Lung (tissue), 12 donors: ENCODE results near the gene MT3. TPM values are rescaled to one million over a fixed set of nuclear protein-coding genes. Genes with fewer than 3 reads are reported as not detected.

Experiments
- ATAC-seq: fragments of 200-7000 bp; cut with Tn5 transposase; one replicate; pipeline ENCODE4 v1.9.1; 2020; ENCODE audit warnings: moderate number of reproducible peaks; ENCODE audit not compliant: insufficient read depth, low FRiP score
- DNase-seq, 3 donors: peaks; one replicate each; pipeline ENCODE4 v3.0.0-alpha.2; 2013 to 2017
- H3K27ac ChIP-seq, 2 donors: one replicate each; pipeline ENCODE4 v1.5.1; 2013; ENCODE audit warnings: mild to moderate bottlenecking in 2 of 2, moderate library complexity in 2 of 2, control low read depth in 1 of 2, inconsistent platforms in 1 of 2, low read depth in 1 of 2, low read length in 1 of 2
- H3K27me3 ChIP-seq, 3 donors: one replicate each; pipeline ENCODE4 v1.5.1; 2013; ENCODE audit warnings: low read length in 2 of 3; ENCODE audit not compliant: control insufficient read depth in 3 of 3, insufficient read depth in 3 of 3
- H3K36me3 ChIP-seq, 4 donors: one replicate each; pipeline ENCODE4 v1.5.1; 2013; ENCODE audit warnings: low read length in 4 of 4, mild to moderate bottlenecking in 1 of 4, moderate library complexity in 1 of 4; ENCODE audit not compliant: control insufficient read depth in 4 of 4, insufficient read depth in 4 of 4
- H3K4me1 ChIP-seq, 5 donors: one replicate each; pipeline ENCODE4 v1.5.1; 2013; ENCODE audit warnings: low read length in 5 of 5, mild to moderate bottlenecking in 2 of 5, moderate library complexity in 1 of 5; ENCODE audit not compliant: control insufficient read depth in 5 of 5, insufficient read depth in 5 of 5
- H3K4me3 ChIP-seq: one replicate; pipeline ENCODE4 v1.5.1; 2013; ENCODE audit warnings: mild to moderate bottlenecking, control low read depth, moderate library complexity
- H3K9ac ChIP-seq, 2 donors: one replicate each; pipeline ENCODE4 v1.5.1; 2013; ENCODE audit warnings: low read length in 2 of 2, control low read depth in 1 of 2; ENCODE audit not compliant: insufficient read depth in 1 of 2
- H3K9me3 ChIP-seq, 4 donors: one replicate each; pipeline ENCODE4 v1.5.1; 2013; ENCODE audit warnings: low read length in 3 of 4, mild to moderate bottlenecking in 1 of 4, moderate library complexity in 1 of 4; ENCODE audit not compliant: control insufficient read depth in 4 of 4, insufficient read depth in 3 of 4
- CTCF ChIP-seq: IDR thresholded peaks from 2 replicates; pipeline ENCODE4 v1.5.1; 2012; ENCODE audit warnings: mild to moderate bottlenecking; ENCODE audit errors: control extremely low read depth, extremely low read depth
- WGBS, 2 donors: extraction: QIAGEN DNeasy Blood & Tissue Kit; methylation state at CpG; one replicate each; pipeline ENCODE4 v1.1.7; 2013; 5-methylcytosine and 5-hydroxymethylcytosine counted together
- polyA plus RNA-seq, 2 donors: library from polyadenylated mRNA; stranded (reverse); fragments of 200-250 nt; gene quantifications; one replicate each; pipeline ENCODE4 v1.2.1, GENCODE V29; 2013
- total RNA-seq, 2 donors: library from RNA; depleted of rRNA in 1 of 2; stranded (reverse); fragments of >200 nt in 1 of 2; gene quantifications; one replicate each; pipeline ENCODE4 v1.2.1, GENCODE V29; 2014 to 2021
- donor health status: control.
- donor health status: control.
- donor health status: Bipolar disorder and iron deficiency.
- donor health status: healthy.
- donor health status: DM: yes; HTN: yes; CAD: no.

Gene MT3
- total and polyA plus RNA-seq, 4 donors = 1.3 to 4.4 TPM; not detected in 2

GRCh38 chr16:56594292-56594619, 4.9 kb downstream of the MT3 start:
- H3K4me3 ChIP-seq = no peak overlapping the region
- H3K9me3 ChIP-seq = no peaks in the 10 kb centered on the region
- no peaks in the 10 kb centered on the region for H3K36me3 ChIP-seq
- TF ChIP-seq CTCF = no peak
- DNase-seq = no peak
- peaks cover 5 to 19% (median 10%) of the 10 kb centered on the region in 3 donors for H3K27me3 ChIP-seq
- no peak overlapping the region for H3K9ac ChIP-seq
- ATAC-seq = no peak
- H3K27ac ChIP-seq = no peak overlapping the region
- 87 to 96% methylated on average over 5 of the region's 5 CpGs for WGBS, 2 donors
- H3K4me1 ChIP-seq = peaks cover 0 to 5% (median 0%) of the 10 kb centered on the region in 5 donors

- no peaks in the 10 kb centered on the region for H3K9me3 ChIP-seq
- DNase-seq (peak in 2 of 3 donors; percentile 47 to 51), ATAC-seq (peak; percentile 50)
- H3K36me3 ChIP-seq = no peaks in the 10 kb centered on the region
- TF ChIP-seq CTCF = peak; percentile 41
- H3K4me3 ChIP-seq = no peak overlapping the region
- no peak overlapping the region for H3K9ac ChIP-seq
- 33 to 36% methylated on average over 8 of the region's 8 CpGs for WGBS, 2 donors
- H3K27me3 ChIP-seq = peaks cover 0 to 7% (median 2%) of the 10 kb centered on the region in 3 donors
- no peak overlapping the region for H3K27ac ChIP-seq
- H3K4me1 ChIP-seq = peaks cover 0 to 1% (median 0%) of the 10 kb centered on the region in 5 donors
Observed at GRCh38 chr16:56600398-56600999, 11.2 kb downstream of the MT3 start.

GRCh38 chr16:56601325-56601724, 12.0 kb downstream of the MT3 start:
- 72 to 73% methylated on average over 9 of the region's 9 CpGs for whole genome bisulfite sequencing, 2 donors
- no peak overlapping the region for H3K4me3 ChIP-seq
- TF ChIP-seq CTCF = no peak
- ATAC-seq (no peak), DNase-seq (no peak)
- no peak overlapping the region for H3K27ac ChIP-seq
- peaks cover 0 to 7% (median 2%) of the 10 kb centered on the region in 3 donors for H3K27me3 ChIP-seq
- peaks cover 4 to 8% (median 7%) of the 10 kb centered on the region in 5 donors for H3K4me1 ChIP-seq
- H3K9ac ChIP-seq = no peak overlapping the region
- no peaks in the 10 kb centered on the region for H3K36me3 ChIP-seq
- H3K9me3 ChIP-seq = no peaks in the 10 kb centered on the region

GRCh38 chr16:56603589-56603988, 14.3 kb downstream of the MT3 start:
- DNase-seq (peak; percentile 24 to 63 (median 48)), ATAC-seq (no peak)
- Histone ChIP-seq H3K36me3 (no peaks in the 10 kb centered on the region), H3K4me1 (peaks cover 6 to 29% (median 18%) of the 10 kb centered on the region in 5 donors), H3K27me3 (peaks cover 0 to 7% (median 0%) of the 10 kb centered on the region in 3 donors), H3K9me3 (no peaks in the 10 kb centered on the region), H3K9ac (no peak overlapping the region), H3K27ac (no peak overlapping the region), H3K4me3 (no peak overlapping the region)
- peak; percentile 43 for TF ChIP-seq CTCF
- whole genome bisulfite sequencing, 2 donors = 39 to 42% methylated on average over 4 of the region's 4 CpGs
